Measurements from ENCODE around the gene METRNL.
"Not testable (repeated sequence)": the region's sequence is repeated elsewhere in the genome, so short reads cannot be mapped to it uniquely, and the experiment has no call there.

The METRNL gene

GRCh38 chr17:83133302-83134121 lies 54.1 kb downstream of the METRNL start:
- Histone ChIP-seq H3K9ac (ENCODE audit: low read length) (no peak overlapping the region), H3K27me3 (ENCODE audit: control insufficient read depth, insufficient read depth, low read length) (no peaks in the 10 kb centered on the region), H3K4me1 (ENCODE audit: control insufficient read depth, insufficient read depth, low read length) (no peaks in the 10 kb centered on the region), H3K36me3 (ENCODE audit: control insufficient read depth, insufficient read depth, low read length) (no peaks in the 10 kb centered on the region), H3K4me3 (ENCODE audit: low read length) (no peak overlapping the region), H3K27ac (ENCODE audit: low read depth, low read length) (no peak overlapping the region)

GRCh38 chr17:83134456-83134855 lies 55.0 kb downstream of the METRNL start:
- H3K36me3 ChIP-seq (ENCODE audit: control insufficient read depth, insufficient read depth, low read length); H3K9ac ChIP-seq (ENCODE audit: low read length); H3K27ac ChIP-seq (ENCODE audit: low read depth, low read length); H3K4me3 ChIP-seq (ENCODE audit: low read length); H3K4me1 ChIP-seq (ENCODE audit: control insufficient read depth, insufficient read depth, low read length); H3K27me3 ChIP-seq (ENCODE audit: control insufficient read depth, insufficient read depth, low read length): not testable (repeated sequence)

- Histone ChIP-seq H3K9ac (ENCODE audit: low read length) (no peak overlapping the region), H3K4me3 (ENCODE audit: low read length) (no peak overlapping the region), H3K27me3 (ENCODE audit: control insufficient read depth, insufficient read depth, low read length) (no peaks in the 10 kb centered on the region), H3K36me3 (ENCODE audit: control insufficient read depth, insufficient read depth, low read length) (no peaks in the 10 kb centered on the region), H3K27ac (ENCODE audit: low read depth, low read length) (no peak overlapping the region), H3K4me1 (ENCODE audit: control insufficient read depth, insufficient read depth, low read length) (no peaks in the 10 kb centered on the region)
These were observed 56.3 kb downstream of the METRNL start for GRCh38 chr17:83135692-83136091.

- Histone ChIP-seq H3K4me1 (ENCODE audit: control insufficient read depth, insufficient read depth, low read length) (no peaks in the 10 kb centered on the region), H3K27ac (ENCODE audit: low read depth, low read length) (no peak overlapping the region), H3K4me3 (ENCODE audit: low read length) (no peak overlapping the region), H3K9ac (ENCODE audit: low read length) (no peak overlapping the region), H3K27me3 (ENCODE audit: control insufficient read depth, insufficient read depth, low read length) (no peaks in the 10 kb centered on the region), H3K36me3 (ENCODE audit: control insufficient read depth, insufficient read depth, low read length) (no peaks in the 10 kb centered on the region)
These were observed 56.7 kb downstream of the METRNL start for GRCh38 chr17:83136156-83136555.

- H3K4me3 ChIP-seq (ENCODE audit: low read length), result no peak overlapping the region
- no peaks in the 10 kb centered on the region for H3K27me3 ChIP-seq (ENCODE audit: control insufficient read depth, insufficient read depth, low read length)
- H3K27ac ChIP-seq (ENCODE audit: low read depth, low read length), result no peak overlapping the region
- H3K36me3 ChIP-seq (ENCODE audit: control insufficient read depth, insufficient read depth, low read length), result no peaks in the 10 kb centered on the region
- no peaks in the 10 kb centered on the region for H3K4me1 ChIP-seq (ENCODE audit: control insufficient read depth, insufficient read depth, low read length)
- H3K9ac ChIP-seq (ENCODE audit: low read length), result no peak overlapping the region
These were observed 57.5 kb downstream of the METRNL start for GRCh38 chr17:83136931-83137330.

GRCh38 chr17:83137523-83137922 lies 58.1 kb downstream of the METRNL start:
- Histone ChIP-seq H3K27ac (ENCODE audit: low read depth, low read length) (no peak overlapping the region), H3K36me3 (ENCODE audit: control insufficient read depth, insufficient read depth, low read length) (no peaks in the 10 kb centered on the region), H3K4me3 (ENCODE audit: low read length) (no peak overlapping the region), H3K27me3 (ENCODE audit: control insufficient read depth, insufficient read depth, low read length) (no peaks in the 10 kb centered on the region), H3K9ac (ENCODE audit: low read length) (no peak overlapping the region), H3K4me1 (ENCODE audit: control insufficient read depth, insufficient read depth, low read length) (no peaks in the 10 kb centered on the region)

- no peaks in the 10 kb centered on the region for H3K4me1 ChIP-seq (ENCODE audit: control insufficient read depth, insufficient read depth, low read length)
- H3K9ac ChIP-seq (ENCODE audit: low read length), result no peak overlapping the region
- no peak overlapping the region for H3K4me3 ChIP-seq (ENCODE audit: low read length)
- H3K27me3 ChIP-seq (ENCODE audit: control insufficient read depth, insufficient read depth, low read length), result no peaks in the 10 kb centered on the region
- no peak overlapping the region for H3K27ac ChIP-seq (ENCODE audit: low read depth, low read length)
- no peaks in the 10 kb centered on the region for H3K36me3 ChIP-seq (ENCODE audit: control insufficient read depth, insufficient read depth, low read length)
These were observed 59.4 kb downstream of the METRNL start for GRCh38 chr17:83138820-83139219.

GRCh38 chr17:83139541-83140248 lies 60.3 kb downstream of the METRNL start:
- H3K36me3 ChIP-seq (ENCODE audit: control insufficient read depth, insufficient read depth, low read length); H3K27me3 ChIP-seq (ENCODE audit: control insufficient read depth, insufficient read depth, low read length); H3K4me3 ChIP-seq (ENCODE audit: low read length); H3K9ac ChIP-seq (ENCODE audit: low read length); H3K27ac ChIP-seq (ENCODE audit: low read depth, low read length); H3K4me1 ChIP-seq (ENCODE audit: control insufficient read depth, insufficient read depth, low read length): not testable (repeated sequence)

- not testable (repeated sequence) for H3K27me3 ChIP-seq (ENCODE audit: control insufficient read depth, insufficient read depth, low read length); H3K27ac ChIP-seq (ENCODE audit: low read depth, low read length)
These were observed 60.8 kb downstream of the METRNL start for GRCh38 chr17:83140249-83140566.

GRCh38 chr17:83142619-83143018 lies 63.2 kb downstream of the METRNL start:
- H3K27ac ChIP-seq (ENCODE audit: low read depth, low read length), result no peak overlapping the region
- H3K36me3 ChIP-seq (ENCODE audit: control insufficient read depth, insufficient read depth, low read length), result no peaks in the 10 kb centered on the region
- H3K4me1 ChIP-seq (ENCODE audit: control insufficient read depth, insufficient read depth, low read length), result no peaks in the 10 kb centered on the region
- H3K27me3 ChIP-seq (ENCODE audit: control insufficient read depth, insufficient read depth, low read length), result peaks cover 2% of the 10 kb centered on the region
- H3K9ac ChIP-seq (ENCODE audit: low read length), result no peak overlapping the region
- no peak overlapping the region for H3K4me3 ChIP-seq (ENCODE audit: low read length)

More at GRCh38 chr17:83140249-83140566, 60.8 kb downstream of the METRNL start:
- not testable (repeated sequence) for H3K4me1 ChIP-seq (ENCODE audit: control insufficient read depth, insufficient read depth, low read length); H3K36me3 ChIP-seq (ENCODE audit: control insufficient read depth, insufficient read depth, low read length); H3K9ac ChIP-seq (ENCODE audit: low read length); H3K4me3 ChIP-seq (ENCODE audit: low read length)

GRCh38 chr17:83143817-83144231 lies 64.4 kb downstream of the METRNL start:
- Histone ChIP-seq H3K4me3 (ENCODE audit: low read length) (no peak overlapping the region), H3K27me3 (ENCODE audit: control insufficient read depth, insufficient read depth, low read length) (peaks cover 7% of the 10 kb centered on the region), H3K9ac (ENCODE audit: low read length) (no peak overlapping the region), H3K4me1 (ENCODE audit: control insufficient read depth, insufficient read depth, low read length) (no peaks in the 10 kb centered on the region), H3K27ac (ENCODE audit: low read depth, low read length) (no peak overlapping the region), H3K36me3 (ENCODE audit: control insufficient read depth, insufficient read depth, low read length) (no peaks in the 10 kb centered on the region)

Measured in rectal smooth muscle tissue (tissue), 1 donor.